GM19193 (cell line): ENCODE data around the gene EDN3.

Experiments
- POLR2A ChIP-seq: IDR thresholded peaks from 4 replicates; pipeline ENCODE4 v1.6.1; 2011; ENCODE audit not compliant: insufficient read depth, insufficient read length; ENCODE audit errors: extremely low read depth

The EDN3 gene

DNA sequence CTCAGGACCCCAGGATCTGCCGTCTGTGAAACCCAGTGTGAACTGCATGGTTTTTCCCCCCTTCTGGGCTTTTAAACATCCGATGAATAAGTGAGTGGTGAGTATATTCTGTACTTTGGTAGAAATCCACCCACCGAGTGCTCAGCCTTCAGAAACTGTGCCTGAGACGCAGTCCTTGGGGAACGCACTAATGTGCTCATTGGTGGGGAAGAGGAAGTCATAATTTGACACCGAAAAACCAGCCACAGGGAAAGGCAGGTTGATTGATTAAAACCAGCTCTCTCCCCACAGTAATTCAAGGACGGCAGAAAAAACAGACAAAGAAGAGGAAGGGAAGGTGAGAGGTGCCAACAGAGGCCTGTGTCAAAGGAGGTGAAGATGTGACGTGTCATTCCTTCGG, 21.7 kb downstream of the EDN3 start:
- TF ChIP-seq POLR2A: no peak

DNA sequence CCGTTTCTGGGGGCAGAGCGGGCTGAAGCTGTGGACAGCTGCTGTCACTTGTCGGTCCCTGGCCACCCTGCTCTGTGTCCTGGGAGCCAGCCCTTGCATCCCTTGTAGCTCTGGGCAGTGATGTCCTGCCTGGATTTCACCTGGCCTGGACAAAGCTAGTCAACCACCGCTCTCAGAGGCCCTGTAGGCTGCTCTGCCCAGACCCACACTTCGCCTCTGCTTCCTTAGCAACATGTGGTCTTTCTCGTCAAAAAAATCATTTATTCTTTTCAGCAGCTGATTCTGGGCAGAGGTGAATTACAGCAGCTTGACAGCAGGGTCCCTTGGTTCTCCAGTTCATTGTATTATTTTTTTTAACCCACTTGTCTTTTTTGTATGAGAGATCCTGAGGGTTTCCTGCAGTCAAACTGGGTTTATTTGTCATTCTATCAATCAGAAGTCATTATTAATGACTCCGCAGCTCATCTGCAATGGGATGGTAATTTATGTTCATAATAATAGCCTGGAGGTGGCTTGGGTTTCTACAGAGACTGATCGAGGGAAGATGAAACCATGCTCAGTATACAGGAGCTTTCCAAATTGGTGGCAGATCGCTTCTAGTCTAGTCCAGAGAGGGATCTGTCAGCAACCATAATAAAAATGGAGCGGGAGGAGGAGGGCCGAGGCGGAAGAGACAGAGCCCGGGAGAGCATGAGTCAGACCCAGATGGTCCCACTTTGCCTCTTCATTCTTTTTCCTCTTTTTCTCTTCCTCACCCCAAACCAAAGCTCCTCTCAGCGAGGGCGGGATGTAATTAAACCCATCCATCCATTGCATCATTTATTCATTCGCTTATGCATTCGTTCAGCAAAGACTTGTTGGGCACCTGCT, 22.4 kb downstream of the EDN3 start:
- TF ChIP-seq POLR2A: no peak

DNA sequence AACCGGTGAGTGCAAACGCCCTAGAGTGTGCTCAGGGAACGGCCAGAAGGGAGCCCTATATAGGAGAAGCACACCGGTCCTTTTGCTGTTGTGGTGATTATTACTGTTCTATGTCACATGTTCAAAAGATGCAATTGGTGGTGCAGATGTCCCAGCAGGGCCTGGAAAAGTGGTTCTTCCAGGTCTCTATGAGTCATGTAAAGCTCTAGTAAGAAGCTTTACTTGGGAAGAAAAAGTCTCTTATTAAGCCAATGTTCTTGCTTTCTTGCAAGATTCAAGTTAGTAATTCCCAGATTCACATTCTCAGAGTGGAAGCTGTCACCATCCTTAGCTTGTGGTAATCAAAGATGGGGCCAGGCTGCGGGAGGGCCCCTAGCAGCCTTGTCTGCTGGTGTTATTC, 23.3 kb downstream of the EDN3 start:
- TF ChIP-seq POLR2A: no peak

DNA sequence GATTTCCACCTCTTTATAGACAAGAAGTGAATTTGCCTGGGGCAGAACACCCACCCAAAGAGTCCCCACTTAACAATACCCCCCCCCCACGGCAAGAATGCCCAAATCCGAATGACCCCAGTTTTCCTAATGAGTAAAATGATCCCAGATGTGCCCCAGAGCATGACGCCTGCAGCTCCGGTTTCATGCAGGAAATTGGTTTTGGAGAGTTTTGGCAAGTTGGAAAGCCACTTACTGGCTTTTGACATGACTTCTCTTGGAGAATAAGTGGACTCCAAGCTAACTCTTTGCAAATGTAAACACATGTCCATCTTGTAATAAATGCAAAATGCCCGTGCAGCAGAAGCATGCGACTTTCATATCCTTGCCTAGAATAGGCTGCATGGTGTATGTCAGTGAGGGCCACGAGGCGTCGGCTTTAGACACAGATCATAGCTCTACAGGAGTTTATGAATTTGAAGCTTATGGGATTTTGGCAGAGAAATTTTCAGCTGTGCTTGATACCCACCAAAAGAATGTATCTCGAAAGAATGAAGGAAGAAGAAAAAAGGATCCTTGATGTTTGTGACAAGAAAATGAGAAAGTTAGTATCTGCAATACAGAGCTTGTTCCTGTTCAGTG, 24.2 kb downstream of the EDN3 start:
- TF ChIP-seq POLR2A: no peak

DNA sequence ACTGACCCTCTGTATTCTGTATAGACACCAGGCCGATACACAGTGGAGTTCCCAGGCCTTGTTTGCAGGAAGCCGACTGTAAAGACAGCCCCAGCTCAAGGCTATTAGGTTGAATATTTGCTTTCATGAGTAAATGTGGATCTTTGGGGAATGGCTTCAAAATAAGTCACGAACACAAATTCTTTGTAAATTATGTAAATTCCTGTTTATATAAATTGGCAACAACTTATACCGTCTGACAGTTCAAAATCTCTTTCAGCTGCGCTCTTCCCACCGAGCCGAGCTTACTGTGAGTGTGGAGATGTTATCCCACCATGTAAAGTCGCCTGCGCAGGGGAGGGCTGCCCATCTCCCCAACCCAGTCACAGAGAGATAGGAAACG, 24.7 kb downstream of the EDN3 start:
- no peak for TF ChIP-seq POLR2A

DNA sequence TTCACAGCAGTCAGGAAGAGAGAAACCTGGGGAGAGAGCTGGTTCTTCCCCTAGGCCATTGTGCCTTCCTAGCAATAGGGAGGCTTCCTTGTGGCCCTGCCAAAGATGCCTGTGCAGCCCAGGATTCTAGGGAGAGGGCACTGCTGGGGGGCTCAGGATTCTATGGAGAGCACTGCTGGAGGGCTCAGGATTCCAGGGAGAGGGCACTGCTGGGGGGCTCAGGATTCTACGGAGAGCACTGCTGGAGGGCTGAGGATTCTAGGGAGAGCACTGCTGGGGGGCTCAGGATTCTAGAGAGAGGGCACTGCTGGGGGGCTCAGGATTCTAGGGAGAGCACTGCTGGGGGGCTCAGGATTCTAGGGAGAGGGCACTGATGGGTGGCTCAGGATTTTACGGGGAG, 25.8 kb downstream of the EDN3 start:
- TF ChIP-seq POLR2A: no peak

DNA sequence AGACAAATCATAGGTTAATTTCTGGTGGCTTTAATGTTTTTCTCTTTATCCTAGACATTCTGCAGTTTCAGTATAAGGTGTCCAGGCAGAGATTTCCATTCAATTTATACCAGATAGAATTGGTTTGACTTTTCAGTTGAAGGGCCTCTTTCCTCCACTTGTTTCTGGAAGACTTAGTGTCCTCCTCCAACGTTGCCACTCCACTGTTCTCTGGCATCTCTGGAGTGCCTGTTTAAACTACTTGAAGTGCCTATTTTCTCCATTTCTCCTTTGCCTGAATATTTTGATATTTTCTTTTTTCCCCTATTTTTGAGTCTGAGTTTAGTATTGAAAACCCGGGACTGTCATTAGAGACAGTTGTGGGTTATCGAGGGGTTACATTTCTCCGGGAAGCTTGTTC, 27.7 kb downstream of the EDN3 start:
- TF ChIP-seq POLR2A: no peak

DNA sequence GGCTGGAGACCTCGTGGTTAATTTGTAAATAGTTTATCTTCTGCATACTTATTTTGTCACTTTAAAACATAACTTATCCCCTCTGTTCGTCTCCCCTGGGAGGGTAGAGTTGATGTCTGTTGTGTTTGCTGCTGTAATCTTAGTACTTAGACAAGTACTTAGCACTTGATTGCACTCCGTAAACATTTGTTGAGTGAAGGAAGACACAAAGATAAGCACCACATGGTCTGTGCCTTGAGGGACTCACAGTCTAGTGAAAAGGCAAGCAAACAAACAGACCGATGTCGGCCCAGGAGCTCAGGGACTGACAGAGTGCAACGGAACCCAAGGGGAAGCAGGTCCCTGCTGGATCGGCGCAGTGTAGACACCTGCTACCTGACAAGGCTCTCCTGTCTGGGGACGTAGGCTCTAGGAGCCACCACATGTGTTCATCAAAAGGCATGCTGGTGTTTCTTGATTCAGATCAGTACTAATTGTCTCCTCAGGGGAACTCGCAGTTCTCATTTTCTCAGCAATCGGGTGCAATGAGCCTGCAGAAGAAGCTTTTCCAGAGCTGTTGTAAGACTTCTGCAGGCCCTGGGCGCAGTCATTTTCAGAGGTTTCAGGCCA, 31.4 kb downstream of the EDN3 start:
- TF ChIP-seq POLR2A: no peak

DNA sequence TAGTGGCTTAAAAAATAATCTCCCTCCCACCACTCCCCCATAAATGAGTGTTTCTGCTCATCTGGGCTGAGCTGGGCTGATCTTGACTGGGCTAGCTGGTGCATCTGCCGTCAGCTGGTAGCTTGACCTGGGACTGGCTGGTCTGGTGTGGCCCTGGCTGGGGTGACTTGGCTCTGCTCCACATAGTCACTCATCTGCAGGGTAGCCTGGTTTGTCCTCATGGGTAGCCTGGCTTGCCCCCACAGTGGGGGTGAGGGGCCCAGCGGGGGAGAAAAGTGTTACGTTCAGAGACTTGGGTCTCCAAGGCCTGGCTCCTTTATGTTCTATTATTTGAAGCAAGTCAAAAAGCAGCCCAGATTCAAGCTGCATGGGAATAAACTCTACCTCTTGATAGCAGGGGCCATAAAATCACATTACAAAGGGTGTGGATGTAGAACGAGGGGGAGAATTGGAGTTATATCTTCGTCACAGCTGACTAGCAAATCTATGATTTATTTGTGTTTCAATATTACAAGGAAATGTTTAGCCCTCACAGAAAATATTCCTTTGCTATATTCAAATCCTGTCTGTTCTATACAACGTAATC, 32.9 kb downstream of the EDN3 start:
- TF ChIP-seq POLR2A: no peak

DNA sequence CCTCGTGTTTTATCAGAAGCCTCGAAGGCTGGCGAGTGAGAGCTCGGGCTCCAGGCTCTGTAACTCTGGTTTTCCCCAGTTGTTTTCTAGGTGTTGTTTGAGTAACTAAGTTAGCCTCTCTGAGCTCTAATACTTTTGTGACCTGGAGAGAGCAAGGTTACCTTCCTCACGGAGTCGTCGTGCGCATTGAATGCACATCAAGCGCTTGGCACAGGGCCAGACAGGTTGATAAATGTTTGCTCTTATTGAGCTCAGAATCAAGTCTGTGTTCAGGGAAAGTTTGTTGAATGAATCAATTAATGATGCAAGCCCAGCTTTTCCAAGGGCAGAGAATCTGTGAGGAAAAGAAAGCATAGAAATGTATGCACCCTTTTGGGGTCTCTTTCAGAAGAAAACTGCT, 33.5 kb downstream of the EDN3 start:
- TF ChIP-seq POLR2A: no peak

DNA sequence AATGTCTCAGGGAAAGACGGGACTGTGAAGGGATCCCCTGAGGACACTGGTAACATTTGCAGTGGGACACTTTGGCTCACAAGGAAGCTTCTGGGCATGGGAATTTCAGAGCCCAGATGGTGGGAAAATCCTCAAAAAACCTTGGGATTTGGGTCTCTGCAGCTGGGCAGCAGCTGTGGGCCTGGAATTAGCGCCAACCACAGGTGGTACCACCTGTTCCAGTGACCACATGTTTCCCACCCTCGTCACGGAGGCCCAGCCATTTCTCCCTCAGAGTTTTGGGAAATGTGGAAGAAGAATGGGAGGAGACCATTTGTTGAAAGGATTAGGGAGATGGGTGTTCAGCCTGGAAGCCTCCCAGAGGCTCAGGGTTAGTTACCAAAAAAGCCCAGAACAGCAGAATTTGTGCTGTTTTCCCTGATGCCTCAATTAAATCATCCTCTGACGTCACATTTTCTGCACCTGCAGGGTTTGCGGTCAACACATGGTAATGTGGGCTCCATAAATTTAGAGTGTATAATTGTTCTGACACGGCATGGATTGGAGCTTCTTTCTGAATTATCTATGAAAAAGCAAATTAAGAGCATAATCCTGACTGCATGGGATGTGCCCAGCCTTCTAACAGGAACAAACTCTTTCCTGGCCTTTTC, 34.4 kb downstream of the EDN3 start:
- no peak for TF ChIP-seq POLR2A

DNA sequence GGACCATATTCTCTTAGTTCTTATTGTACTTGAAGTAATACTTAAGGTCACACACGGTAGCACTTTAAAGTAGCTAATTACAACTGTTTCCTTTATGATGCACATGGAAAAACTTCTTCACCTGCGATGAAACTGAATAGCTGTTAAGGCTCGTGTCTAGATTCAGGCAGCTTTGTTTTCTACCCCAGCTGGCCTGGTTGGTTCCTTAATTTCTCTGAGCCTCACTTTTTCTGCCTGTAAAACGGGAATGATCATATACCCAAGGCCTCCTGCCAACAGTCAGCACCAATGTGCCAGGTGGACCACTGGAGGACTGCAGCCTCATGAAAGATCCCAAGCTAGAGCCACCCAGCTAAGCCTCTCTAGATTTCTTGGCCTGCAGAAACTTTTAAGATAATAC, 35.0 kb downstream of the EDN3 start:
- TF ChIP-seq POLR2A: no peak

DNA sequence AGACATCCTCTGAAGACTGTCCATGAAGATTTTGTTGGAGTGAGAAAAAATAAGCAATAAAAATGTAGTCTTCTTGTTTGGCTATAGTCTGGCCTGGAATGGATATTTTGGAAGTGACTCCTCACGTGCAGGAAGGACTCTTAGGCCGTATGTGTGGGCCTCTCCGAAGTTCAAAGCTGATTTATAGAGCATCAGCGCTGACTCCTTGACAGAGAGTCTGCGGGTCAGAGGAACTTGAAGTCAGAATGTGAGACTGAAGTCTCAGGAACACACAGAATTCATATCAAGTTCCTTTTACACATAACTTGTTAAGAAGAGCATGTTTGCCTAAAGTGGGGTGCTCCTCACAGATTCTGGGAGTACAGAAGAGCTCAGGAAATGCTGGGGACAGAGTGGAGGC, 36.1 kb downstream of the EDN3 start:
- TF ChIP-seq POLR2A: no peak

DNA sequence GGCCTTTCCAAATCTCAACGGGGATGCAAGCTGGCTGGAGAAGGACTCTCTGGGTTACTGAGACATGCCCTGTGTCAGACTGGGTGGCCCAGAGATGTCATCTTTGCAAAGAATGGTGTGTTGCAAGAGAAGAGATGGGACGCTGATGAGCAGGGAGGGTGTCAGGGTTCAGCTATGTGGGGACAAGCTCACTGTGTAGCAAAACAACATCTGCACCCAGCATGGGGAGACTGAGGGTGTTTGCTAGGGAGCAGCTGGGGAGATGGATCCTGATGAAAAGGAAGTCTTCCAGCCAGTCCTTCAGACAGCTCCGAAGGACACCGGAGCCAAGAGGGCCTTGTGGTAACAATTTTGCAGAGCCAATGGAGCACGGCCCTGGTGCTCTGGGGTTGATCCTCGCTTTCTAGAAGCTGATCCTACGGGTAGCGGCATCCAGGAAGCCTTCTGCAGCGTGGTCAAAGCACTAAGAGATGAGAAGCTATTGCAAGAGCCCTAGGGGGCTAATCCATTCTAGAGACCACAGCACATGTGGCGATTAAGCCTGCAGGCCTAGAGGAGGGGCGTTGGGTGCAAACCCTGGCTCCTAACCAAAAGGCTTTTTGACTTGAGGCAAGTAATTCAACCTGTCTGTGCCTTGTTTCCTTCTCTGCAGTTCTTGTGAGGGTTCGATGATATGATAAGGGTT, 39.9 kb downstream of the EDN3 start:
- TF ChIP-seq POLR2A: no peak
